BJ (cell line): ENCODE data around the gene CDR2. TPM values are rescaled to one million over a fixed set of nuclear protein-coding genes. Genes with fewer than 3 reads are reported as not detected.

Experiments used
- CTCF ChIA-PET: fragments of 350-600 bp; formaldehyde crosslinking; extraction: SDS; loops from one replicate; lab custom pipeline; 2021; ENCODE audit warnings: antibody characterized with exemption, inconsistent platforms; lab: Yijun Ruan, JAX
- POLR2A ChIA-PET: fragments of 300-600 bp; sonication (Branson Sonifier 250); formaldehyde crosslinking; extraction: SDS; loops from one replicate; lab custom pipeline; 2021; ENCODE audit warnings: antibody characterized with exemption; lab: Charles Lee
- DNase-seq: peaks from one replicate; pipeline ENCODE4 v3.0.0-alpha.2; 2011; ENCODE audit warnings: low read depth
- H3K27me3 ChIP-seq: 2 replicates; pipeline ENCODE4 v1.6.0; 2011; ENCODE audit warnings: low read length; ENCODE audit not compliant: control insufficient read depth, insufficient read depth
- H3K36me3 ChIP-seq: 2 replicates; pipeline ENCODE4 v1.5.1; 2011; ENCODE audit warnings: low read length; ENCODE audit not compliant: control insufficient read depth, insufficient read depth
- H3K4me3 ChIP-seq: 2 replicates; pipeline ENCODE4 v1.5.1; 2011; ENCODE audit warnings: low read depth, mild to moderate bottlenecking, control low read depth, low read length
- CTCF ChIP-seq: IDR thresholded peaks from 2 replicates; pipeline ENCODE4 v1.5.1; 2011; ENCODE audit warnings: low read depth, mild to moderate bottlenecking, control low read depth, inconsistent platforms, low read length, moderate library complexity; ENCODE audit not compliant: insufficient read depth
- polyA plus RNA-seq: library from polyadenylated mRNA; depleted of rRNA; stranded (reverse); fragments of >200 nt; gene quantifications from 2 replicates; pipeline ENCODE4 v1.2.3, GENCODE V29; 2011

The CDR2 gene
- polyA plus RNA-seq, 1 experiment, result 41.5 TPM

GRCh38 chr16:22317001-22317530, 57.4 kb downstream of the CDR2 start:
- TF ChIP-seq CTCF, result no peak
- CTCF ChIA-PET, result no interaction called here
- no peak for DNase-seq
- H3K4me3 ChIP-seq, result no peak overlapping the region
- H3K27me3 ChIP-seq, result no peaks in the 10 kb centered on the region
- POLR2A ChIA-PET, result no interaction called here
- H3K36me3 ChIP-seq, result peaks cover 21% of the 10 kb centered on the region

GRCh38 chr16:22316411-22316811, 58.0 kb downstream of the CDR2 start:
- no peak overlapping the region for H3K4me3 ChIP-seq
- CTCF ChIA-PET, result no interaction called here
- POLR2A ChIA-PET, result no interaction called here
- H3K36me3 ChIP-seq, result peaks cover 18% of the 10 kb centered on the region
- H3K27me3 ChIP-seq, result no peaks in the 10 kb centered on the region
- DNase-seq, result no peak
- no peak for TF ChIP-seq CTCF

- no peak for DNase-seq
- Histone ChIP-seq H3K4me3 (no peak overlapping the region), H3K36me3 (peaks cover 18% of the 10 kb centered on the region), H3K27me3 (no peaks in the 10 kb centered on the region)
- TF ChIP-seq CTCF, result no peak
- POLR2A ChIA-PET, result no interaction called here
- CTCF ChIA-PET, result no interaction called here
Observed at GRCh38 chr16:22315979-22316378, 58.4 kb downstream of the CDR2 start.

- POLR2A ChIA-PET, result no interaction called here
- DNase-seq, result no peak
- TF ChIP-seq CTCF, result no peak
- CTCF ChIA-PET, result interaction anchor here (1.0 to 1.8 kb wide), 2 partner anchors 8 to 14 kb away, joined by 3 to 5 read pairs; no protein-coding TSS in a partner anchor
- no peak overlapping the region for H3K4me3 ChIP-seq
- no peaks in the 10 kb centered on the region for H3K27me3 ChIP-seq
- peaks cover 19% of the 10 kb centered on the region for H3K36me3 ChIP-seq
Observed at GRCh38 chr16:22314661-22315626, 59.5 kb downstream of the CDR2 start.

GRCh38 chr16:22313876-22314470, 60.4 kb downstream of the CDR2 start:
- Histone ChIP-seq H3K36me3 (peaks cover 26% of the 10 kb centered on the region), H3K27me3 (no peaks in the 10 kb centered on the region), H3K4me3 (no peak overlapping the region)
- ChIA-PET CTCF (interaction anchor here (1.0 to 1.8 kb wide), 2 partner anchors 9 to 13 kb away, joined by 3 to 5 read pairs; no protein-coding TSS in a partner anchor), POLR2A (no interaction called here)
- no peak for DNase-seq
- no peak for TF ChIP-seq CTCF
